ENCODE results near the gene FAM217A. TPM values are rescaled to one million over a fixed set of nuclear protein-coding genes. Genes with fewer than 3 reads are reported as not detected.
A peak's percentile ranks its signal among the peaks of the same experiment; 100 is the strongest.

The FAM217A gene
- total and polyA plus RNA-seq, 2 of the 13 experiments (the other 11 are each of a cell fraction or from before 2014, with no cell fraction given): not detected

DNA sequence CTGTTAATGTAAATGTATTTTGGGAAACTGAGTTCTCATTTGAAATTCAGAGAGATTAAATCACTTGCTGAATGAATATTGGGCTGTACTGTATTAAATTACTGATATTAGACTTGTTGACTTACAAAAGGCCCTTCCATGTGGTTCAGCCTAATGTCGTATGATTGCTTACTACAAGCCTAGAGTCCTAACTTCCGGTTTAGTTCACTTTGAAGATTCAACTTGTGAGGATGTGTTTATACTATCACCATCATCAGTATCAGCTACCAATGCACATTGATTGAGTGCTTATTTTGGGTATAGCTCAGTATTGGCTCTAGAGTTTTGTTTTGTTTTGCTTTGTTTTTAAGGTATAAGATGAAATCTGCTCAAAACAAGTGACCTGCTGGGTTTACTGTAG lies 48.3 kb downstream of the FAM217A start:
- no peak for DNase-seq (ENCODE audit: low spot score)
- peaks cover 16 to 65% of the 10 kb centered on the region in 2 experiments for H3K36me3 ChIP-seq (replicated peaks in 1 of 2; ENCODE audit: control insufficient read depth in 1 of 2, insufficient read depth in 2 of 2, low read length in 2 of 2)
- in situ Hi-C loops (cut with HindIII; ENCODE audit: extremely low pct_ligation_motif_present, low pct_unique_long_range_greater_than_20kb) (no loop called here), intact Hi-C loops (cut with micrococcal nuclease; ENCODE audit: unreplicated experiment) (no loop called here)
- H2AFZ ChIP-seq (ENCODE audit: low read length): no peak overlapping the region
- H3K27me3 ChIP-seq (ENCODE audit: control insufficient read depth in 1 of 2, insufficient read depth in 2 of 2, low read length in 2 of 2): no peaks in the 10 kb centered on the region
- no TSS peak for BruUV-seq (replicated peaks)
- H3K4me3 ChIP-seq (replicated peaks in 1 of 3; ENCODE audit: insufficient read depth in 1 of 3, low read depth in 2 of 3, low read length in 3 of 3): no peak overlapping the region
- CTCF ChIA-PET (ENCODE audit: low intra/inter-chr PET ratio, low total read pairs): no interaction called here
- POLR2A ChIA-PET: no interaction called here
- H3K27ac ChIP-seq (ENCODE audit: extremely low read length, insufficient read depth, low read length): no peak overlapping the region
- peaks cover 92% of the 10 kb centered on the region for H3K79me2 ChIP-seq (ENCODE audit: insufficient read depth, low read length)
- 96% methylated on average over 2 of the region's 2 CpGs for WGBS (ENCODE audit: low lambda C conversion rate)
- H3K9ac ChIP-seq (ENCODE audit: insufficient read depth, low read depth, low read length): no peak overlapping the region
- H4K20me1 ChIP-seq (ENCODE audit: insufficient read depth, low read length): peaks cover 47% of the 10 kb centered on the region
- TF ChIP-seq SP2 (CRISPR knock-in tag; IDR thresholded peaks at IDR 0.05): no peak
- TF ChIP-seq, protein P1, sequence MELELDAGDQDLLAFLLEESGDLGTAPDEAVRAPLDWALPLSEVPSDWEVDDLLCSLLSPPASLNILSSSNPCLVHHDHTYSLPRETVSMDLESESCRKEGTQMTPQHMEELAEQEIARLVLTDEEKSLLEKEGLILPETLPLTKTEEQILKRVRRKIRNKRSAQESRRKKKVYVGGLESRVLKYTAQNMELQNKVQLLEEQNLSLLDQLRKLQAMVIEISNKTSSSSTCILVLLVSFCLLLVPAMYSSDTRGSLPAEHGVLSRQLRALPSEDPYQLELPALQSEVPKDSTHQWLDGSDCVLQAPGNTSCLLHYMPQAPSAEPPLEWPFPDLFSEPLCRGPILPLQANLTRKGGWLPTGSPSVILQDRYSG (CRISPR knock-in tag; IDR thresholded peaks at IDR 0.05): no peak
- no peak for TF ChIP-seq STAT5B (CRISPR knock-in tag; IDR thresholded peaks at IDR 0.05)
- TF ChIP-seq ZNF441 (CRISPR knock-in tag; IDR thresholded peaks at IDR 0.05; ENCODE audit: borderline replicate concordance): no peak
- no peak for TF ChIP-seq CENPT (CRISPR knock-in tag; IDR thresholded peaks at IDR 0.05; ENCODE audit: low read depth)
- TF ChIP-seq SMARCE1 (IDR thresholded peaks at IDR 0.05; ENCODE audit: borderline replicate concordance): no peak
- H3K4me1 ChIP-seq (ENCODE audit: insufficient read depth, low read length): peaks cover 39% of the 10 kb centered on the region
- no peak overlapping the region for H3K4me2 ChIP-seq (ENCODE audit: low read depth, low read length)
- FAIRE-seq: peak; percentile 18
- ATAC-seq: no peak
- H3K9me3 ChIP-seq (ENCODE audit: low read length): no peaks in the 10 kb centered on the region

DNA sequence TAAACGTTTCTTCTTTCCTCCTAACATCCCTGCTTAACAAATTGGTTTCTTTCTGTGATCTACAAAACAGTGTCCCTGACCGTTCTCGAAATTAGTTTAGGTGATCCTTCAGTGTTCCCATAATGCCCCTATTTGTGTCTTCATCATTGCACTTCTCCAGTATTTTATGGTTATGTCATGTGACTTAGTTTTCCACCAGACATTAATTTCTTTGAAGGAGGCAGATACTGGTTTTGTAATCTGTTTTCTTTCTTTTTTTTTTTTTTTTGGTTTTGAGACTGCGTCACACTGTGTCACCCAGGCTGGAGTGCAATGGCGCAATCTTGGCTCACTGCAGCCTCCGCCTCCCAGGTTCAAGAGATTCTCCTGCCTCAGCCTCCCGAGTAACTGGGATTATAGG lies 49.2 kb downstream of the FAM217A start:
- DNase-seq (ENCODE audit: low spot score) (no peak), FAIRE-seq (no peak), ATAC-seq (no peak)
- ChIA-PET CTCF (ENCODE audit: low intra/inter-chr PET ratio, low total read pairs) (no interaction called here), POLR2A (no interaction called here)
- Histone ChIP-seq H3K27me3 (ENCODE audit: control insufficient read depth in 1 of 2, insufficient read depth in 2 of 2, low read length in 2 of 2) (no peaks in the 10 kb centered on the region), H3K4me2 (ENCODE audit: low read depth, low read length) (no peak overlapping the region), H3K4me1 (ENCODE audit: insufficient read depth, low read length) (peaks cover 44% of the 10 kb centered on the region), H3K9me3 (ENCODE audit: low read length) (no peaks in the 10 kb centered on the region), H4K20me1 (ENCODE audit: insufficient read depth, low read length) (peaks cover 55% of the 10 kb centered on the region), H3K27ac (ENCODE audit: extremely low read length, insufficient read depth, low read length) (no peak overlapping the region), H2AFZ (ENCODE audit: low read length) (no peak overlapping the region), H3K79me2 (ENCODE audit: insufficient read depth, low read length) (peaks cover 94% of the 10 kb centered on the region), H3K9ac (ENCODE audit: insufficient read depth, low read depth, low read length) (no peak overlapping the region), H3K36me3 (replicated peaks in 1 of 2; ENCODE audit: control insufficient read depth in 1 of 2, insufficient read depth in 2 of 2, low read length in 2 of 2) (peaks cover 13 to 63% of the 10 kb centered on the region in 2 experiments), H3K4me3 (replicated peaks in 1 of 3; ENCODE audit: insufficient read depth in 1 of 3, low read depth in 2 of 3, low read length in 3 of 3) (no peak overlapping the region)
- in situ Hi-C loops (cut with HindIII; ENCODE audit: extremely low pct_ligation_motif_present, low pct_unique_long_range_greater_than_20kb) (no loop called here), intact Hi-C loops (cut with micrococcal nuclease; ENCODE audit: unreplicated experiment) (no loop called here)
- BruUV-seq (replicated peaks): no TSS peak
- WGBS (ENCODE audit: low lambda C conversion rate): 98% methylated on average over 7 of the region's 7 CpGs
- TF ChIP-seq, protein P2, sequence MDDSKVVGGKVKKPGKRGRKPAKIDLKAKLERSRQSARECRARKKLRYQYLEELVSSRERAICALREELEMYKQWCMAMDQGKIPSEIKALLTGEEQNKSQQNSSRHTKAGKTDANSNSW (CRISPR knock-in tag; IDR thresholded peaks at IDR 0.05; ENCODE audit: borderline replicate concordance): no peak
- TF ChIP-seq, protein P3, sequence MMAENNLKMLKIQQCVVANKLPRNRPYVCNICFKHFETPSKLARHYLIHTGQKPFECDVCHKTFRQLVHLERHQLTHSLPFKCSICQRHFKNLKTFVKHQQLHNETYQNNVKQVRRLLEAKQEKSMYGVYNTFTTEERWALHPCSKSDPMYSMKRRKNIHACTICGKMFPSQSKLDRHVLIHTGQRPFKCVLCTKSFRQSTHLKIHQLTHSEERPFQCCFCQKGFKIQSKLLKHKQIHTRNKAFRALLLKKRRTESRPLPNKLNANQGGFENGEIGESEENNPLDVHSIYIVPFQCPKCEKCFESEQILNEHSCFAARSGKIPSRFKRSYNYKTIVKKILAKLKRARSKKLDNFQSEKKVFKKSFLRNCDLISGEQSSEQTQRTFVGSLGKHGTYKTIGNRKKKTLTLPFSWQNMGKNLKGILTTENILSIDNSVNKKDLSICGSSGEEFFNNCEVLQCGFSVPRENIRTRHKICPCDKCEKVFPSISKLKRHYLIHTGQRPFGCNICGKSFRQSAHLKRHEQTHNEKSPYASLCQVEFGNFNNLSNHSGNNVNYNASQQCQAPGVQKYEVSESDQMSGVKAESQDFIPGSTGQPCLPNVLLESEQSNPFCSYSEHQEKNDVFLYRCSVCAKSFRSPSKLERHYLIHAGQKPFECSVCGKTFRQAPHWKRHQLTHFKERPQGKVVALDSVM (CRISPR knock-in tag; IDR thresholded peaks at IDR 0.05): peak; percentile 39; the same call in 1 of the 2 replicates
- no peak for TF ChIP-seq ZNF292 (CRISPR knock-in tag; IDR thresholded peaks at IDR 0.05; ENCODE audit: borderline replicate concordance, low read depth)
- TF ChIP-seq, protein P4, sequence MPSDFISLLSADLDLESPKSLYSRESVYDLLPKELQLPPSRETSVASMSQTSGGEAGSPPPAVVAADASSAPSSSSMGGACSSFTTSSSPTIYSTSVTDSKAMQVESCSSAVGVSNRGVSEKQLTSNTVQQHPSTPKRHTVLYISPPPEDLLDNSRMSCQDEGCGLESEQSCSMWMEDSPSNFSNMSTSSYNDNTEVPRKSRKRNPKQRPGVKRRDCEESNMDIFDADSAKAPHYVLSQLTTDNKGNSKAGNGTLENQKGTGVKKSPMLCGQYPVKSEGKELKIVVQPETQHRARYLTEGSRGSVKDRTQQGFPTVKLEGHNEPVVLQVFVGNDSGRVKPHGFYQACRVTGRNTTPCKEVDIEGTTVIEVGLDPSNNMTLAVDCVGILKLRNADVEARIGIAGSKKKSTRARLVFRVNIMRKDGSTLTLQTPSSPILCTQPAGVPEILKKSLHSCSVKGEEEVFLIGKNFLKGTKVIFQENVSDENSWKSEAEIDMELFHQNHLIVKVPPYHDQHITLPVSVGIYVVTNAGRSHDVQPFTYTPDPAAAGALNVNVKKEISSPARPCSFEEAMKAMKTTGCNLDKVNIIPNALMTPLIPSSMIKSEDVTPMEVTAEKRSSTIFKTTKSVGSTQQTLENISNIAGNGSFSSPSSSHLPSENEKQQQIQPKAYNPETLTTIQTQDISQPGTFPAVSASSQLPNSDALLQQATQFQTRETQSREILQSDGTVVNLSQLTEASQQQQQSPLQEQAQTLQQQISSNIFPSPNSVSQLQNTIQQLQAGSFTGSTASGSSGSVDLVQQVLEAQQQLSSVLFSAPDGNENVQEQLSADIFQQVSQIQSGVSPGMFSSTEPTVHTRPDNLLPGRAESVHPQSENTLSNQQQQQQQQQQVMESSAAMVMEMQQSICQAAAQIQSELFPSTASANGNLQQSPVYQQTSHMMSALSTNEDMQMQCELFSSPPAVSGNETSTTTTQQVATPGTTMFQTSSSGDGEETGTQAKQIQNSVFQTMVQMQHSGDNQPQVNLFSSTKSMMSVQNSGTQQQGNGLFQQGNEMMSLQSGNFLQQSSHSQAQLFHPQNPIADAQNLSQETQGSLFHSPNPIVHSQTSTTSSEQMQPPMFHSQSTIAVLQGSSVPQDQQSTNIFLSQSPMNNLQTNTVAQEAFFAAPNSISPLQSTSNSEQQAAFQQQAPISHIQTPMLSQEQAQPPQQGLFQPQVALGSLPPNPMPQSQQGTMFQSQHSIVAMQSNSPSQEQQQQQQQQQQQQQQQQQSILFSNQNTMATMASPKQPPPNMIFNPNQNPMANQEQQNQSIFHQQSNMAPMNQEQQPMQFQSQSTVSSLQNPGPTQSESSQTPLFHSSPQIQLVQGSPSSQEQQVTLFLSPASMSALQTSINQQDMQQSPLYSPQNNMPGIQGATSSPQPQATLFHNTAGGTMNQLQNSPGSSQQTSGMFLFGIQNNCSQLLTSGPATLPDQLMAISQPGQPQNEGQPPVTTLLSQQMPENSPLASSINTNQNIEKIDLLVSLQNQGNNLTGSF (CRISPR knock-in tag; IDR thresholded peaks at IDR 0.05): no peak
- no peak for TF ChIP-seq SMAD3 (CRISPR knock-in tag; IDR thresholded peaks at IDR 0.05)

Data from HepG2 (cell line).